ENCODE measurements around the gene TET2.

The TET2 gene

GRCh38 chr4:105179539-105180401, 33.1 kb downstream of the TET2 start:
- TF ChIP-seq CTCF (conservative IDR thresholded peaks at IDR 0.05; ENCODE audit: low read depth, low read length): no peak
- no peak overlapping the region for H3K4me3 ChIP-seq (ENCODE audit: low read depth, low read length)
- DNase-seq (ENCODE audit: low read depth): no peak

GRCh38 chr4:105181259-105181658, 34.6 kb downstream of the TET2 start:
- no peak for TF ChIP-seq CTCF (conservative IDR thresholded peaks at IDR 0.05; ENCODE audit: low read depth, low read length)
- DNase-seq (ENCODE audit: low read depth): no peak
- H3K4me3 ChIP-seq (ENCODE audit: low read depth, low read length): no peak overlapping the region

GRCh38 chr4:105182211-105182610, 35.5 kb downstream of the TET2 start:
- TF ChIP-seq CTCF (conservative IDR thresholded peaks at IDR 0.05; ENCODE audit: low read depth, low read length): no peak
- H3K4me3 ChIP-seq (ENCODE audit: low read depth, low read length): no peak overlapping the region
- DNase-seq (ENCODE audit: low read depth): no peak

GRCh38 chr4:105184316-105184980, 37.8 kb downstream of the TET2 start:
- no peak overlapping the region for H3K4me3 ChIP-seq (ENCODE audit: low read depth, low read length)
- TF ChIP-seq CTCF (conservative IDR thresholded peaks at IDR 0.05; ENCODE audit: low read depth, low read length): no peak
- DNase-seq (ENCODE audit: low read depth): no peak

GRCh38 chr4:105186701-105187161, 40.1 kb downstream of the TET2 start:
- TF ChIP-seq CTCF (conservative IDR thresholded peaks at IDR 0.05; ENCODE audit: low read depth, low read length): no peak
- peak; percentile 71 for DNase-seq (ENCODE audit: low read depth)
- no peak overlapping the region for H3K4me3 ChIP-seq (ENCODE audit: low read depth, low read length)

GRCh38 chr4:105189855-105190650, 43.4 kb downstream of the TET2 start:
- no peak for DNase-seq (ENCODE audit: low read depth)
- H3K4me3 ChIP-seq (ENCODE audit: low read depth, low read length): no peak overlapping the region
- TF ChIP-seq CTCF (conservative IDR thresholded peaks at IDR 0.05; ENCODE audit: low read depth, low read length): no peak

Data from choroid plexus epithelial cell (primary cell).